ENCODE measurements around the gene PTPRN2. TPM values are rescaled to one million over a fixed set of nuclear protein-coding genes. Genes with fewer than 3 reads are reported as not detected.

The PTPRN2 gene
- total RNA-seq, 1 experiment from 2014 or later, result 1.1 TPM

- H3K27me3 ChIP-seq (ENCODE audit: control insufficient read depth, insufficient read depth, low read length), result no peaks in the 10 kb centered on the region
- ATAC-seq (0 out of 2 replicates have a peak, but pooled peaks have one; percentile 11), DNase-seq (ENCODE audit: low read depth, low spot score) (no peak)
- in situ Hi-C loops (cut with HindIII; ENCODE audit: low pct_unique_long_range_greater_than_20kb, low sequenced_read_pairs) (no loop called here), intact Hi-C loops (cut with micrococcal nuclease; ENCODE audit: unreplicated experiment) (no loop called here)
- no peaks in the 10 kb centered on the region for H3K4me1 ChIP-seq (ENCODE audit: control insufficient read depth, insufficient read depth, low read length)
- H3K9me3 ChIP-seq (ENCODE audit: control insufficient read depth, insufficient read depth, low read depth, low read length), result no peaks in the 10 kb centered on the region
- no peak for TF ChIP-seq POLR2AphosphoS5 (IDR thresholded peaks at IDR 0.05; ENCODE audit: low read depth, low read length)
- no peak for TF ChIP-seq REST (IDR thresholded peaks at IDR 0.05; ENCODE audit: insufficient read depth in 1 of 2, low read depth in 2 of 2, low read length in 1 of 2)
- no peak for TF ChIP-seq SIN3A (IDR thresholded peaks at IDR 0.05; ENCODE audit: borderline replicate concordance, insufficient read depth, low read depth, low read length)
- CTCF ChIA-PET, result no interaction called here
- H3K36me3 ChIP-seq (ENCODE audit: control insufficient read depth, insufficient read depth, low read length), result no peaks in the 10 kb centered on the region
- no peak overlapping the region for H3K4me3 ChIP-seq (ENCODE audit: low read depth in 2 of 2, low read length in 2 of 2)
- POLR2A ChIA-PET, result no interaction called here
- H3K27ac ChIP-seq (ENCODE audit: low read length), result no peak overlapping the region
- BruUV-seq (replicated peaks), result no TSS peak
Measured at GRCh38 chr7:158596745-158597144, 9.1 kb upstream of the PTPRN2 start.

- in situ Hi-C loops (cut with HindIII; ENCODE audit: low pct_unique_long_range_greater_than_20kb, low sequenced_read_pairs) (no loop called here), intact Hi-C loops (cut with micrococcal nuclease; ENCODE audit: unreplicated experiment) (no loop called here)
- BruUV-seq (replicated peaks), result no TSS peak
- ChIA-PET POLR2A (no interaction called here), CTCF (no interaction called here)
- no peak for TF ChIP-seq CTCF (IDR thresholded peaks at IDR 0.05)
- no peak for TF ChIP-seq SIN3A (IDR thresholded peaks at IDR 0.05; ENCODE audit: borderline replicate concordance, insufficient read depth, low read depth, low read length)
- TF ChIP-seq TCF7L2 (IDR thresholded peaks at IDR 0.05; ENCODE audit: low read depth, low read length), result no peak
- TF ChIP-seq REST (IDR thresholded peaks at IDR 0.05; ENCODE audit: insufficient read depth in 1 of 2, low read depth in 2 of 2, low read length in 1 of 2), result no peak
- no peak for TF ChIP-seq POLR2AphosphoS5 (IDR thresholded peaks at IDR 0.05; ENCODE audit: low read depth, low read length)
- Histone ChIP-seq H3K27me3 (ENCODE audit: control insufficient read depth, insufficient read depth, low read length) (no peaks in the 10 kb centered on the region), H3K4me1 (ENCODE audit: control insufficient read depth, insufficient read depth, low read length) (no peaks in the 10 kb centered on the region), H3K4me3 (ENCODE audit: low read depth in 2 of 2, low read length in 2 of 2) (no peak overlapping the region), H3K36me3 (ENCODE audit: control insufficient read depth, insufficient read depth, low read length) (no peaks in the 10 kb centered on the region), H3K9me3 (ENCODE audit: control insufficient read depth, insufficient read depth, low read depth, low read length) (no peaks in the 10 kb centered on the region), H3K27ac (ENCODE audit: low read length) (no peak overlapping the region)
- DNase-seq (ENCODE audit: low read depth, low spot score), result no peak
- 0 out of 2 replicates have a peak, but pooled peaks have one; percentile 15 for ATAC-seq
Measured at GRCh38 chr7:158596309-158596708, 8.7 kb upstream of the PTPRN2 start.
